HFF-Myc (cell line): ENCODE results near the gene SMIM10L2A.
"Not testable (repeated sequence)": the region's sequence is repeated elsewhere in the genome, so short reads cannot be mapped to it uniquely, and the experiment has no call there.

Experiments used
- DNase-seq: peaks from one replicate; pipeline ENCODE4 v3.0.0-alpha.2; 2011; ENCODE audit warnings: low read depth; ENCODE audit errors: extremely low read depth
- H3K4me3 ChIP-seq: replicated peaks from 2 replicates; pipeline ENCODE4 v1.5.1; 2011; ENCODE audit warnings: low read depth, mild to moderate bottlenecking, control low read depth, low read length
- TF ChIP-seq, protein P1 (sequence below): IDR thresholded peaks from 2 replicates; pipeline ENCODE4 v1.5.1; 2012; ENCODE audit warnings: mild to moderate bottlenecking, low read depth, low read length, control low read depth; ENCODE audit errors: missing control alignments

The SMIM10L2A gene

DNA sequence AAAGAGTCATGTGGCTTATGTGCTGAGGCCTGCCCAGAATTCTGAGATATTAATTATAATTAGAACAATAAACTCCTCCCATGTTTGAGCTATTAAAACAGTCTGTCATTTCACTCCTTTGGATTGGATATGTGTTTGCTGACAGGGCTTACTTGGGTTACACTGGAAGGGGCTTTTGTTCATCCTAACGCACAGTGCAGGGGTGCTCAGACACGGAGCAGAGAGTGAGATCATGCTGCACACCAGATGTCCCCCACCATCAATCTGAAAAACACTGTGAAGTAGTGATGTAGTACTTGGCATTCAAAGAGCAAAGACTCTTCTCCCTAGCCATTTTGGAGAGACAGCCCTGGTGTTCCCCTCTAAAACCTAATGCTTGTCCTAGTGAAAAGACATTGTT is 24.1 kb upstream of the SMIM10L2A start:
- DNase-seq: no peak
- no peak overlapping the region for H3K4me3 ChIP-seq
- TF ChIP-seq, protein P1, sequence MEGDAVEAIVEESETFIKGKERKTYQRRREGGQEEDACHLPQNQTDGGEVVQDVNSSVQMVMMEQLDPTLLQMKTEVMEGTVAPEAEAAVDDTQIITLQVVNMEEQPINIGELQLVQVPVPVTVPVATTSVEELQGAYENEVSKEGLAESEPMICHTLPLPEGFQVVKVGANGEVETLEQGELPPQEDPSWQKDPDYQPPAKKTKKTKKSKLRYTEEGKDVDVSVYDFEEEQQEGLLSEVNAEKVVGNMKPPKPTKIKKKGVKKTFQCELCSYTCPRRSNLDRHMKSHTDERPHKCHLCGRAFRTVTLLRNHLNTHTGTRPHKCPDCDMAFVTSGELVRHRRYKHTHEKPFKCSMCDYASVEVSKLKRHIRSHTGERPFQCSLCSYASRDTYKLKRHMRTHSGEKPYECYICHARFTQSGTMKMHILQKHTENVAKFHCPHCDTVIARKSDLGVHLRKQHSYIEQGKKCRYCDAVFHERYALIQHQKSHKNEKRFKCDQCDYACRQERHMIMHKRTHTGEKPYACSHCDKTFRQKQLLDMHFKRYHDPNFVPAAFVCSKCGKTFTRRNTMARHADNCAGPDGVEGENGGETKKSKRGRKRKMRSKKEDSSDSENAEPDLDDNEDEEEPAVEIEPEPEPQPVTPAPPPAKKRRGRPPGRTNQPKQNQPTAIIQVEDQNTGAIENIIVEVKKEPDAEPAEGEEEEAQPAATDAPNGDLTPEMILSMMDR: no peak

DNA sequence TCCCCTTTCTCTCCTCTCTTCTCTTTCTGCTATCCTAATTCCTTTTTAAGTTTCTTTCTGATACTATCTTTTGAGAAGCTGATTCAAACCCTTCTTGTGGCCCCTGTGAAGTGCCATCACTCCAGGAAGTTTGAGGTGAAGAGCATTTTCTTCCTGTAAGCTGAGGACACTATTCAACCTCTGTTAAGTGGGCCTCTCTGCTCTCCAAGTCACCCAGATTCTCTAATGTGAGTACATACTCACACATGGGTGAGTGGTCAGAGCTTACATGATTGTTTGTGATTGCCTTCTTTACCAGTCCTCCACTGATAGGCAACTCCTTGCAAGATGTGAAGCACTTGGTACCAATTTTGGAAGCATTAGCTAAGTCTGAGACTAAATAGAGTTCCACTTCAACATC is 18.4 kb upstream of the SMIM10L2A start:
- TF ChIP-seq, protein P1: no peak
- no peak overlapping the region for H3K4me3 ChIP-seq
- DNase-seq: no peak

DNA sequence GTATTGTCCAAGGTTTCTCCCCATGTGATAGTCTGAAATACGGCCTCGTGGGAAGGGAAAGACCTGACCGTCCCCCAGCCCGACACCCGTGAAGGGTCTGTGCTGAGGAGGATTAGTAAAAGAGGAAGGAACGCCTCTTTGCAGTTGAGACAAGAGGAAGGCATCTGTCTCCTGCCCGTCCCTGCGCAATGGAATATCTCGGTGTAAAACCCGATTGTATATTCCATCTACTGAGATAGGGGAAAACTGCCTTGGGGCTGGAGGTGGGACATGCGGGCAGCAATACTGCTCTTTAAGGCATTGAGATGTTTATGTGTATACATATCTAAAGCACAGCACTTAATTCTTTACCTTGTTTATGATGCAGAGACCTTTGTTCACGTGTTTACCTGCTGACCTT is 15.3 kb upstream of the SMIM10L2A start:
- DNase-seq, H3K4me3 ChIP-seq: not testable (repeated sequence)

DNA sequence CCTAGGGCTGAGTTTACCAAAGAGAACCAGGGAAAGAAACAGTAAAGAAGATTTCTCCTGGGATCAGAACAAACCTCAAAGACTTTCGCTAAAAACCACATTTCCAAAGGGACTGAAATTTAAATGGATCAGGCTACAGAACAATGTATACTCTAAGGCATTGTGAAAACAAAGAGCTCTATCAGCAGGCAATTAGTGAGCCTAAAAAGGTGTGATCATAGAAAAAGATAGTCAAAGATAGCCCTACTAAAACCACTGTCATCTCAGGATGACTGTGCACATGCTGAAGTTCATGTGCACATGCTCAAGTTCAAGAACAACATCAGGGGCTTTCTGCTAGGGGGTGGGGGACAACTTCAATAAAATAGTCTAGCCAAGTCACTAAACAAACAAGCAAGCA is 12.9 kb upstream of the SMIM10L2A start:
- TF ChIP-seq, protein P1: no peak
- no peak overlapping the region for H3K4me3 ChIP-seq
- no peak for DNase-seq

DNA sequence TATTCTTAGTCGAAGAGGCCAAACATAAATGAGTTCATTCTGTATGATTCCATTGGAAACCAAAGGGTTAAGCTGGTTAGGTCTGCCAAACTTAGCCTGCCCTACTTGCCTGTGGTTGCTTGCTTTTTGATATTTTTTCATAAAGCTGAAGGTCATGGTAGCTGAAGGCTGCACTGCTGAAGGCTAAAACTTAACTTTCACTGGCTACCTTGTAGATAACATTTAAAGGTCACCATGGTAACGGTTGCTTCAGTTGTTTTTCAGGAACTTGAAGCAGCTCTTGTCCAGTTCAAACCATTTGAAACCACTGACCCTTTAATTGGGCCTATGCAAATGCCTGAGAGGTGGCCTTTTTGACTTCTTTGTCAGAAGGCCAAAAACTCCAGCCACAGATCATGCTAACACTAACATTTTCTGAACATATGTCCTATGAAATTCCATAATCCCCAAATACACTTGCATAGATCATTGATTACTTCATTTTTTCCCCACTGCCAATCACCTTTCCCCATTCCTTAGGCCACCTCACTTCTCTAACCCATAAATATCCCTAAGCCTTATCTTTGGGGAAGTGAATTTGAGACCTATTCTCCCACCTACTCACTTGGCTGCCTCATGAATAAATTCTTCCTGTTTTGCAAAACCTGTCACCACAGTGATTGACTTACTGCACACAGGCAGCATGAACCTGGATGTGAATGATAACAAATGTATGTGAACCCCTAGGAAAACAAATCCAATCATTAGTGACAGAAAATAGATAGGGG is 10.7 kb upstream of the SMIM10L2A start:
- TF ChIP-seq, protein P1: no peak
- no peak for DNase-seq
- no peak overlapping the region for H3K4me3 ChIP-seq

DNA sequence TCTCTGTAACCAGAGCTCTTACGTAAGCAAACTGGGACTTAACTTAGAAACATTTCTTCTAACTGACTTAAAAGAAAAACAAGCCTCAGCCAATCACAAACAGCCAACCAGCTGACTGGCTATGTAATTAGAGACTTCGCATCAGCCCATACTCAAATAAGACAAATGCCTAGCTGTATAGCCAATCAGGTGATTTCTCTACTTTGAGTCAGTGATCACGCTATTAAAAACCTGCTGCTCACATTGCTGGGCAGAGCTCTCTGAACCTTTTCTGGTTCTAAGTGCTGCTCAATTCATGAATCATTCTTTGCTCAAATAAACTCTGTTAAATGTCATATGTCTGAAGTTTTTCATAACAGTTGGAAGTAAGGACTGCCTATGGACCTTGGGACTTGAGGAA is 9.9 kb upstream of the SMIM10L2A start:
- no peak for DNase-seq
- no peak overlapping the region for H3K4me3 ChIP-seq
- TF ChIP-seq, protein P1: no peak

DNA sequence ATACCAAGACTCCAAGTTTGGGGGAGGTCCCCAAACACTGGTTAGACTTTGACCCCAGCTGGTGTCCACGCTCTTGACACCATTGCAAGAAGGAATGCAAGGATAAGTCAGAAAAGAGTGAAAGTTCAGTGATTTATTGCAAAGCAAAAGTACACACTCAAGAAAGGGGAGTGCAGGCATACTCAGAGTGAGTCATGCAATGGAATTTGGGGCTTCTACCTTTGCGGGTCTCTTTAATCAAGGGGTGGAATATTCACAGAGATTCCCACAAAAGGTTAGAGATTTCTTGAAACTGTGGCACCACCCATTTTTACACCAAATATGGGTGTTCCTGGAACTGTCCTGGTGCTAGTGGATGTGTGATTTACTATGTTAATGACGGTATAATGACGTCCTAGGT is 5.2 kb upstream of the SMIM10L2A start:
- no peak overlapping the region for H3K4me3 ChIP-seq
- DNase-seq: no peak
- TF ChIP-seq, protein P1: no peak
